GM11168 (cell line): ENCODE data around the gene ACBD7.

Experiments
- in situ Hi-C: fragments of 300-500 bp; cut with MboI; formaldehyde crosslinking; loops from one replicate; pipeline ENCODE4 v1.12.0; 2022; ENCODE audit warnings: low sequenced_read_pairs; ENCODE audit not compliant: unreplicated experiment

The ACBD7 gene

GRCh38 chr10:15088428-15089261 lies at the start of gene ACBD7:
TSS of gene ACBD7 (minus strand) at chr10:15088776. CDS start at chr10:15088728, 48 bp downstream.
- in situ Hi-C loops, result no loop called here

GRCh38 chr10:15137636-15138035 lies 49.1 kb upstream of the ACBD7 start:
- in situ Hi-C loops, result no loop called here

GRCh38 chr10:15137036-15137359 lies 48.4 kb upstream of the ACBD7 start:
- in situ Hi-C loops, result no loop called here

- in situ Hi-C loops, result no loop called here
Observed at GRCh38 chr10:15136129-15137035, 47.8 kb upstream of the ACBD7 start.

- in situ Hi-C loops, result no loop called here
Observed at GRCh38 chr10:15131330-15131729, 42.8 kb upstream of the ACBD7 start.

- in situ Hi-C loops, result no loop called here
Observed at GRCh38 chr10:15124908-15125307, 36.3 kb upstream of the ACBD7 start.

- in situ Hi-C loops, result no loop called here
Observed at GRCh38 chr10:15124190-15124589, 35.6 kb upstream of the ACBD7 start.

- in situ Hi-C loops, result no loop called here
Observed at GRCh38 chr10:15123749-15124184, 35.2 kb upstream of the ACBD7 start.

- in situ Hi-C loops, result no loop called here
Observed at GRCh38 chr10:15122477-15123030, 34.0 kb upstream of the ACBD7 start.

GRCh38 chr10:15121707-15122106 lies 33.1 kb upstream of the ACBD7 start:
- in situ Hi-C loops, result no loop called here

GRCh38 chr10:15120523-15120922 lies 31.9 kb upstream of the ACBD7 start:
- in situ Hi-C loops, result no loop called here

GRCh38 chr10:15118615-15119014 lies 30.0 kb upstream of the ACBD7 start:
- in situ Hi-C loops, result no loop called here

GRCh38 chr10:15116225-15116624 lies 27.6 kb upstream of the ACBD7 start:
- in situ Hi-C loops, result no loop called here

GRCh38 chr10:15113766-15114165 lies 25.2 kb upstream of the ACBD7 start:
- in situ Hi-C loops, result no loop called here

GRCh38 chr10:15112657-15113056 lies 24.1 kb upstream of the ACBD7 start:
- in situ Hi-C loops, result no loop called here

GRCh38 chr10:15106352-15107013 lies 17.9 kb upstream of the ACBD7 start:
- in situ Hi-C loops, result no loop called here

- in situ Hi-C loops, result no loop called here
Observed at GRCh38 chr10:15103513-15103912, 14.9 kb upstream of the ACBD7 start.

- in situ Hi-C loops, result loop anchor here (10.0 kb wide), 1 partner anchor 255 kb away; no protein-coding TSS in a partner anchor
Observed at GRCh38 chr10:15099886-15100285, 11.3 kb upstream of the ACBD7 start.

- in situ Hi-C loops, result loop anchor here (10.0 kb wide), 1 partner anchor 252 kb away; no protein-coding TSS in a partner anchor
Observed at GRCh38 chr10:15097011-15097812, 8.6 kb upstream of the ACBD7 start, which contains the start of gene RPP38. TSS of gene RPP38 (plus strand) at chr10:15097355. CDS start at chr10:15103315, 5,960 bp downstream.
